HG02885 (cell line): ENCODE measurements around the gene GM2A.
"Not testable (repeated sequence)": the region's sequence is repeated elsewhere in the genome, so short reads cannot be mapped to it uniquely, and the experiment has no call there.

Experiments
- ATAC-seq: cut with Tn5 transposase; IDR thresholded peaks from one replicate; pipeline ENCODE4 v1.9.1; 2021; ENCODE audit warnings: mild to moderate bottlenecking; ENCODE audit not compliant: unreplicated experiment, poor library complexity

The GM2A gene

GRCh38 chr5:151225475-151225874, 27.5 kb upstream of the GM2A start:
- ATAC-seq, result no peak

- no peak for ATAC-seq
Measured at GRCh38 chr5:151227918-151228447, 25.0 kb upstream of the GM2A start.

GRCh38 chr5:151228986-151229385, 24.0 kb upstream of the GM2A start:
- ATAC-seq, result no peak

GRCh38 chr5:151230048-151230680, 22.8 kb upstream of the GM2A start:
- ATAC-seq, result no peak

GRCh38 chr5:151231359-151231758, 21.6 kb upstream of the GM2A start:
- no peak for ATAC-seq

GRCh38 chr5:151233616-151234085, 19.3 kb upstream of the GM2A start:
- peak; percentile 56 for ATAC-seq

- peak; percentile 84 for ATAC-seq
Measured at GRCh38 chr5:151234476-151235238, 18.3 kb upstream of the GM2A start.

GRCh38 chr5:151235239-151235571, 17.8 kb upstream of the GM2A start:
- ATAC-seq, result not testable (repeated sequence)

- ATAC-seq, result no peak
Measured at GRCh38 chr5:151236888-151237287, 16.1 kb upstream of the GM2A start.

GRCh38 chr5:151237685-151238084, 15.3 kb upstream of the GM2A start:
- no peak for ATAC-seq

- peak; percentile 31 for ATAC-seq
Measured at GRCh38 chr5:151238303-151238741, 14.7 kb upstream of the GM2A start.

GRCh38 chr5:151239237-151239861, 13.6 kb upstream of the GM2A start:
- ATAC-seq, result no peak

- not testable (repeated sequence) for ATAC-seq
Measured at GRCh38 chr5:151240268-151240835, 12.6 kb upstream of the GM2A start.

- ATAC-seq, result peak; percentile 59
Measured at GRCh38 chr5:151240924-151241635, 11.9 kb upstream of the GM2A start.

GRCh38 chr5:151243127-151243526, 9.9 kb upstream of the GM2A start:
- no peak for ATAC-seq

- no peak for ATAC-seq
Measured at GRCh38 chr5:151243564-151243963, 9.4 kb upstream of the GM2A start.

- ATAC-seq, result no peak
Measured at GRCh38 chr5:151244206-151244605, 8.8 kb upstream of the GM2A start.

GRCh38 chr5:151245680-151246219, 7.2 kb upstream of the GM2A start:
- no peak for ATAC-seq

GRCh38 chr5:151248651-151249050, 4.3 kb upstream of the GM2A start:
- no peak for ATAC-seq

- no peak for ATAC-seq
Measured at GRCh38 chr5:151249281-151249680, 3.7 kb upstream of the GM2A start.
